ENCODE data around the gene BMP10.

- TF ChIP-seq CTCF (IDR thresholded peaks at IDR 0.05; ENCODE audit: borderline replicate concordance, extremely low read depth, low read length, poor library complexity, severe bottlenecking) (no peak), EZH2 (IDR thresholded peaks at IDR 0.05; ENCODE audit: borderline replicate concordance, low read depth, low read length, severe bottlenecking) (no peak)
Observed at GRCh38 chr2:68837164-68837860, 33.9 kb downstream of the BMP10 start.

All from DND-41 (cell line).